Immature natural killer cell (primary cell): ENCODE data around the gene FKBP1A. TPM values are rescaled to one million over a fixed set of nuclear protein-coding genes. Genes with fewer than 3 reads are reported as not detected.

Source experiments
- DNase-seq, 3 donors: peaks; one replicate each; pipeline ENCODE4 v3.0.0; 2022; ENCODE audit warnings: mixed read lengths in 1 of 3
- H3K27ac Mint-ChIP-seq, 6 donors: one replicate each; pipeline ENCODE4 v1.8.0; 2020; ENCODE audit warnings: mixed read lengths in 6 of 6, mild to moderate bottlenecking in 5 of 6, inconsistent platforms in 4 of 6, moderate library complexity in 3 of 6
- H3K27me3 Mint-ChIP-seq, 3 donors: one replicate each; pipeline ENCODE4 v1.8.0; 2020 to 2021; ENCODE audit warnings: low read depth in 3 of 3, mild to moderate bottlenecking in 3 of 3, mixed read lengths in 3 of 3, moderate library complexity in 3 of 3, inconsistent platforms in 1 of 3
- H3K36me3 Mint-ChIP-seq, 3 donors: one replicate each; pipeline ENCODE4 v1.8.0; 2020; ENCODE audit warnings: mixed read lengths in 3 of 3, inconsistent platforms in 2 of 3, mild to moderate bottlenecking in 2 of 3
- H3K4me1 Mint-ChIP-seq, 2 donors: one replicate each; pipeline ENCODE4 v1.8.0; 2020; ENCODE audit warnings: inconsistent platforms in 2 of 2, mild to moderate bottlenecking in 2 of 2, mixed read lengths in 2 of 2, moderate library complexity in 1 of 2
- H3K4me3 Mint-ChIP-seq, 5 donors: one replicate each; pipeline ENCODE4 v1.8.0; 2020; ENCODE audit warnings: mild to moderate bottlenecking in 5 of 5, mixed read lengths in 5 of 5, inconsistent platforms in 3 of 5, moderate library complexity in 3 of 5
- H3K9me3 Mint-ChIP-seq, 6 donors: one replicate each; pipeline ENCODE4 v1.8.0; 2020; ENCODE audit warnings: mild to moderate bottlenecking in 6 of 6, mixed read lengths in 6 of 6, inconsistent platforms in 4 of 6, moderate library complexity in 3 of 6
- polyA plus RNA-seq, 3 donors: library from polyadenylated mRNA; unstranded; fragments of 300-500 nt; fragmentation: Illumina TruSeq; gene quantifications; one replicate each; pipeline ENCODE4 v1.2.3, GENCODE V29; 2021

FKBP1A gene
- polyA plus RNA-seq, result 10 to 100 TPM; 45.1 to 70.7 (median 47.5) TPM

- Mint-ChIP-seq H3K36me3 (no peaks in the 10 kb centered on the region), H3K4me3 (peak within 1 kb of the TSS; percentile 92 to 98 (median 96)), H3K4me1 (peaks cover 50 to 54% of the 10 kb centered on the region in 2 donors), H3K27me3 (peaks cover 0 to 19% (median 16%) of the 10 kb centered on the region in 3 donors), H3K27ac (peak within 1 kb of the TSS; percentile 86 to 98 (median 98)), H3K9me3 (no peaks in the 10 kb centered on the region)
- peak; percentile 85 to 90 (median 86) for DNase-seq
These were observed at the start of gene FKBP1A for GRCh38 chr20:1392693-1393506. FKBP1A (minus strand) TSS chr20:1393054; CDS start chr20:1392998, 56 bp downstream.

- Mint-ChIP-seq H3K9me3 (no peaks in the 10 kb centered on the region), H3K4me1 (peaks cover 3 to 6% of the 10 kb centered on the region in 2 donors), H3K27ac (no peak overlapping the region), H3K4me3 (no peak overlapping the region), H3K27me3 (peaks cover 0 to 6% (median 1%) of the 10 kb centered on the region in 3 donors), H3K36me3 (peaks cover 44 to 70% (median 44%) of the 10 kb centered on the region in 3 donors)
- DNase-seq, result no peak
These were observed 49.5 kb upstream of the FKBP1A start for GRCh38 chr20:1442304-1442703.

GRCh38 chr20:1441133-1441532, 48.3 kb upstream of the FKBP1A start:
- Mint-ChIP-seq H3K9me3 (no peaks in the 10 kb centered on the region), H3K27ac (no peak overlapping the region), H3K36me3 (peaks cover 35 to 59% (median 36%) of the 10 kb centered on the region in 3 donors), H3K4me3 (no peak overlapping the region), H3K4me1 (peaks cover 6% of the 10 kb centered on the region in 2 donors), H3K27me3 (peaks cover 0 to 7% (median 6%) of the 10 kb centered on the region in 3 donors)
- DNase-seq, result no peak

- peaks cover 2 to 11% (median 10%) of the 10 kb centered on the region in 3 donors for H3K27me3 Mint-ChIP-seq
- no peak overlapping the region for H3K27ac Mint-ChIP-seq
- H3K36me3 Mint-ChIP-seq, result peaks cover 25 to 48% (median 35%) of the 10 kb centered on the region in 3 donors
- peaks cover 9% of the 10 kb centered on the region in 2 donors for H3K4me1 Mint-ChIP-seq
- DNase-seq, result no peak
- H3K4me3 Mint-ChIP-seq, result no peak overlapping the region
- no peaks in the 10 kb centered on the region for H3K9me3 Mint-ChIP-seq
These were observed 47.2 kb upstream of the FKBP1A start for GRCh38 chr20:1440024-1440423.

- Mint-ChIP-seq H3K4me1 (peaks cover 18 to 24% of the 10 kb centered on the region in 2 donors), H3K27me3 (peaks cover 5 to 18% (median 17%) of the 10 kb centered on the region in 3 donors), H3K36me3 (peaks cover 14 to 33% (median 25%) of the 10 kb centered on the region in 3 donors), H3K27ac (no peak overlapping the region), H3K9me3 (no peaks in the 10 kb centered on the region), H3K4me3 (no peak overlapping the region)
- DNase-seq, result no peak
These were observed 45.5 kb upstream of the FKBP1A start for GRCh38 chr20:1438361-1438760.

- H3K36me3 Mint-ChIP-seq, result peaks cover 8 to 25% (median 17%) of the 10 kb centered on the region in 3 donors
- H3K4me3 Mint-ChIP-seq, result peak overlapping the region in 1 of 5 donors; percentile 17
- no peaks in the 10 kb centered on the region for H3K9me3 Mint-ChIP-seq
- H3K27me3 Mint-ChIP-seq, result peaks cover 10 to 23% (median 23%) of the 10 kb centered on the region in 3 donors
- no peak overlapping the region for H3K27ac Mint-ChIP-seq
- peaks cover 19 to 24% of the 10 kb centered on the region in 2 donors for H3K4me1 Mint-ChIP-seq
- peak; percentile 66 to 73 (median 68) for DNase-seq
These were observed 44.5 kb upstream of the FKBP1A start for GRCh38 chr20:1437235-1437904.

GRCh38 chr20:1436263-1436662, 43.4 kb upstream of the FKBP1A start:
- H3K9me3 Mint-ChIP-seq, result no peaks in the 10 kb centered on the region
- H3K4me3 Mint-ChIP-seq, result no peak overlapping the region
- H3K27ac Mint-ChIP-seq, result no peak overlapping the region
- H3K4me1 Mint-ChIP-seq, result peaks cover 19 to 24% of the 10 kb centered on the region in 2 donors
- peaks cover 0 to 14% (median 8%) of the 10 kb centered on the region in 3 donors for H3K36me3 Mint-ChIP-seq
- H3K27me3 Mint-ChIP-seq, result peaks cover 14 to 32% (median 27%) of the 10 kb centered on the region in 3 donors
- no peak for DNase-seq

GRCh38 chr20:1435337-1435699, 42.5 kb upstream of the FKBP1A start:
- DNase-seq, result no peak
- H3K27me3 Mint-ChIP-seq, result peaks cover 20 to 35% (median 29%) of the 10 kb centered on the region in 3 donors
- H3K4me1 Mint-ChIP-seq, result peaks cover 17 to 21% of the 10 kb centered on the region in 2 donors
- H3K36me3 Mint-ChIP-seq, result peaks cover 0 to 7% (median 4%) of the 10 kb centered on the region in 3 donors
- H3K27ac Mint-ChIP-seq, result peak overlapping the region in 1 of 6 donors; percentile 86
- peak overlapping the region in 1 of 5 donors; percentile 58 for H3K4me3 Mint-ChIP-seq
- no peaks in the 10 kb centered on the region for H3K9me3 Mint-ChIP-seq

GRCh38 chr20:1434571-1435336, 41.9 kb upstream of the FKBP1A start:
- Mint-ChIP-seq H3K9me3 (no peaks in the 10 kb centered on the region), H3K36me3 (peaks cover 0 to 3% (median 0%) of the 10 kb centered on the region in 3 donors), H3K27me3 (peaks cover 21 to 41% (median 31%) of the 10 kb centered on the region in 3 donors), H3K4me3 (peak overlapping the region in 4 of 5 donors; percentile 28 to 58 (median 45)), H3K27ac (peak overlapping the region in 5 of 6 donors; percentile 23 to 86 (median 69)), H3K4me1 (peaks cover 17 to 18% of the 10 kb centered on the region in 2 donors)
- DNase-seq, result peak; percentile 78 to 82 (median 79)

- H3K9me3 Mint-ChIP-seq, result no peaks in the 10 kb centered on the region
- H3K27ac Mint-ChIP-seq, result no peak overlapping the region
- H3K36me3 Mint-ChIP-seq, result no peaks in the 10 kb centered on the region
- DNase-seq, result no peak
- H3K4me1 Mint-ChIP-seq, result peaks cover 13 to 18% of the 10 kb centered on the region in 2 donors
- no peak overlapping the region for H3K4me3 Mint-ChIP-seq
- peaks cover 29 to 54% (median 36%) of the 10 kb centered on the region in 3 donors for H3K27me3 Mint-ChIP-seq
These were observed 38.3 kb upstream of the FKBP1A start for GRCh38 chr20:1431158-1431557.

GRCh38 chr20:1430004-1430451, 37.2 kb upstream of the FKBP1A start:
- peaks cover 26 to 54% (median 37%) of the 10 kb centered on the region in 3 donors for H3K27me3 Mint-ChIP-seq
- no peak for DNase-seq
- no peak overlapping the region for H3K27ac Mint-ChIP-seq
- H3K4me1 Mint-ChIP-seq, result peaks cover 10 to 14% of the 10 kb centered on the region in 2 donors
- no peaks in the 10 kb centered on the region for H3K36me3 Mint-ChIP-seq
- H3K9me3 Mint-ChIP-seq, result no peaks in the 10 kb centered on the region
- no peak overlapping the region for H3K4me3 Mint-ChIP-seq

- no peak for DNase-seq
- Mint-ChIP-seq H3K4me3 (no peak overlapping the region), H3K27ac (no peak overlapping the region), H3K9me3 (no peaks in the 10 kb centered on the region), H3K27me3 (peaks cover 29 to 55% (median 37%) of the 10 kb centered on the region in 3 donors), H3K36me3 (no peaks in the 10 kb centered on the region), H3K4me1 (peaks cover 3 to 6% of the 10 kb centered on the region in 2 donors)
These were observed 36.4 kb upstream of the FKBP1A start for GRCh38 chr20:1429143-1429728.
